Mammary epithelial cell (primary cell): ENCODE data around the gene CRISP1.

Experiments used
- CTCF ChIP-seq, 2 donors: IDR thresholded peaks in 1 of 2; conservative IDR thresholded peaks in 1 of 2; 2 replicates each; pipeline ENCODE4 v1.5.1; 2011 to 2012; ENCODE audit warnings: inconsistent platforms in 2 of 2, low read length in 2 of 2, mild to moderate bottlenecking in 2 of 2, control low read depth in 1 of 2, low read depth in 1 of 2; ENCODE audit not compliant: insufficient read depth in 1 of 2; ENCODE audit errors: extremely low read depth in 1 of 2
- EZH2 ChIP-seq: IDR thresholded peaks from 2 replicates; pipeline ENCODE4 v1.6.1; 2012; ENCODE audit warnings: low read length, inconsistent platforms, borderline replicate concordance

GRCh38 chr6:49898904-49899566 is 32.7 kb upstream of the CRISP1 start:
- no peak for TF ChIP-seq CTCF (conservative IDR thresholded peaks at IDR 0.05 in 1 of 2, IDR thresholded peaks at IDR 0.05 in 1 of 2; ENCODE audit: extremely low read depth in 1 of 2, insufficient read depth in 1 of 2, low read depth in 1 of 2, low read length in 2 of 2)
- no peak for TF ChIP-seq EZH2
